SK-N-SH (cell line): ENCODE results near the gene TECPR2.

Experiments used
- GABPA ChIP-seq: IDR thresholded peaks from 2 replicates; pipeline ENCODE4 v1.4.0; 2012; ENCODE audit warnings: low read depth, mild to moderate bottlenecking
- SIN3A ChIP-seq: IDR thresholded peaks from 2 replicates; pipeline ENCODE4 v1.6.1; 2012; ENCODE audit warnings: low read depth, mild to moderate bottlenecking, low read length, moderate library complexity, borderline replicate concordance
- TF ChIP-seq, protein P1 (sequence below): fragments of 200-600 bp; sonication (generic); IDR thresholded peaks from 2 replicates; pipeline ENCODE4 v1.6.1; 2017; ENCODE audit warnings: antibody characterized with exemption, mild to moderate bottlenecking, moderate library complexity
- TF ChIP-seq, protein P2 (sequence below): IDR thresholded peaks from 2 replicates; pipeline ENCODE4 v1.6.1; 2012; ENCODE audit warnings: mild to moderate bottlenecking, low read depth, low read length, moderate library complexity

DNA sequence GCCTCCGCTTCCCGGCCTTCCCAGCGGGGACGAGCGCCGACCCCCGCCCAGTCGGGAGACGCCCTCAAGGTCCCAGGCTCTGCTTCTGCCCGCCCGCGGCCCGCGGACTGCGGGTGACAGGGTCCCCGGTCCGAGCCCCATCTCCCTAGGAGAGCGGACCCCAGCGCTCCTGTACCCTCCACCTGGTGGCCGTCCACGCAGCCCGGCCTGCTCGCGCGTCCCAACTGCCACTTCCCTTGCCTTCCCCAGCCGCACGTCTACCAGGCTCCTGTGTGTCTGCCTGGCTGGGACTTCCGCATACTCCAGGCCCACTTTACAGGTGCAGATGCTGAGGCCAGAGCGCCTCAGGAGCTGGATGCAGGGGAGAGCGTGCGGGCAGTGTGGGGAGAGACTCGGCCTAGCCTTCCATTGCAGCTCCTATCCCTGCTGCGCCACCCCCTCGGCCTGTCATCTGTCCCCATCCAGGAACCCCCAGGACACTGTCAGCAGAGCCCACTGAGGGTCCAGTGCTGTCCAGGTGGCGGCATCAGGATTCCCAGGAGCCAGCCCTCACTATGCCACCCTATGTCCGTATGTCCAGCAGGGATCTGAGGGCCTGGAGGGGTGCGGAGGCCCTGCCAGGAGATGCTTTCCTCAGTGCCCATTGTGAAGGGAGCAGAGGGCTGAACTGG is 154.8 kb downstream of the TECPR2 start:
- TF ChIP-seq, protein P1, sequence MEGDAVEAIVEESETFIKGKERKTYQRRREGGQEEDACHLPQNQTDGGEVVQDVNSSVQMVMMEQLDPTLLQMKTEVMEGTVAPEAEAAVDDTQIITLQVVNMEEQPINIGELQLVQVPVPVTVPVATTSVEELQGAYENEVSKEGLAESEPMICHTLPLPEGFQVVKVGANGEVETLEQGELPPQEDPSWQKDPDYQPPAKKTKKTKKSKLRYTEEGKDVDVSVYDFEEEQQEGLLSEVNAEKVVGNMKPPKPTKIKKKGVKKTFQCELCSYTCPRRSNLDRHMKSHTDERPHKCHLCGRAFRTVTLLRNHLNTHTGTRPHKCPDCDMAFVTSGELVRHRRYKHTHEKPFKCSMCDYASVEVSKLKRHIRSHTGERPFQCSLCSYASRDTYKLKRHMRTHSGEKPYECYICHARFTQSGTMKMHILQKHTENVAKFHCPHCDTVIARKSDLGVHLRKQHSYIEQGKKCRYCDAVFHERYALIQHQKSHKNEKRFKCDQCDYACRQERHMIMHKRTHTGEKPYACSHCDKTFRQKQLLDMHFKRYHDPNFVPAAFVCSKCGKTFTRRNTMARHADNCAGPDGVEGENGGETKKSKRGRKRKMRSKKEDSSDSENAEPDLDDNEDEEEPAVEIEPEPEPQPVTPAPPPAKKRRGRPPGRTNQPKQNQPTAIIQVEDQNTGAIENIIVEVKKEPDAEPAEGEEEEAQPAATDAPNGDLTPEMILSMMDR: no peak
- no peak for TF ChIP-seq SIN3A
- no peak for TF ChIP-seq GABPA
- TF ChIP-seq, protein P2, sequence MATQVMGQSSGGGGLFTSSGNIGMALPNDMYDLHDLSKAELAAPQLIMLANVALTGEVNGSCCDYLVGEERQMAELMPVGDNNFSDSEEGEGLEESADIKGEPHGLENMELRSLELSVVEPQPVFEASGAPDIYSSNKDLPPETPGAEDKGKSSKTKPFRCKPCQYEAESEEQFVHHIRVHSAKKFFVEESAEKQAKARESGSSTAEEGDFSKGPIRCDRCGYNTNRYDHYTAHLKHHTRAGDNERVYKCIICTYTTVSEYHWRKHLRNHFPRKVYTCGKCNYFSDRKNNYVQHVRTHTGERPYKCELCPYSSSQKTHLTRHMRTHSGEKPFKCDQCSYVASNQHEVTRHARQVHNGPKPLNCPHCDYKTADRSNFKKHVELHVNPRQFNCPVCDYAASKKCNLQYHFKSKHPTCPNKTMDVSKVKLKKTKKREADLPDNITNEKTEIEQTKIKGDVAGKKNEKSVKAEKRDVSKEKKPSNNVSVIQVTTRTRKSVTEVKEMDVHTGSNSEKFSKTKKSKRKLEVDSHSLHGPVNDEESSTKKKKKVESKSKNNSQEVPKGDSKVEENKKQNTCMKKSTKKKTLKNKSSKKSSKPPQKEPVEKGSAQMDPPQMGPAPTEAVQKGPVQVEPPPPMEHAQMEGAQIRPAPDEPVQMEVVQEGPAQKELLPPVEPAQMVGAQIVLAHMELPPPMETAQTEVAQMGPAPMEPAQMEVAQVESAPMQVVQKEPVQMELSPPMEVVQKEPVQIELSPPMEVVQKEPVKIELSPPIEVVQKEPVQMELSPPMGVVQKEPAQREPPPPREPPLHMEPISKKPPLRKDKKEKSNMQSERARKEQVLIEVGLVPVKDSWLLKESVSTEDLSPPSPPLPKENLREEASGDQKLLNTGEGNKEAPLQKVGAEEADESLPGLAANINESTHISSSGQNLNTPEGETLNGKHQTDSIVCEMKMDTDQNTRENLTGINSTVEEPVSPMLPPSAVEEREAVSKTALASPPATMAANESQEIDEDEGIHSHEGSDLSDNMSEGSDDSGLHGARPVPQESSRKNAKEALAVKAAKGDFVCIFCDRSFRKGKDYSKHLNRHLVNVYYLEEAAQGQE: no peak
